Measurements from ENCODE around the gene STX8. TPM values are rescaled to one million over a fixed set of nuclear protein-coding genes. Genes with fewer than 3 reads are reported as not detected.
A peak's percentile ranks its signal among the peaks of the same experiment; 100 is the strongest.

The STX8 gene
- total and polyA plus RNA-seq, 12 donors: 53.3 to 80.1 (median 63.9) TPM

DNA sequence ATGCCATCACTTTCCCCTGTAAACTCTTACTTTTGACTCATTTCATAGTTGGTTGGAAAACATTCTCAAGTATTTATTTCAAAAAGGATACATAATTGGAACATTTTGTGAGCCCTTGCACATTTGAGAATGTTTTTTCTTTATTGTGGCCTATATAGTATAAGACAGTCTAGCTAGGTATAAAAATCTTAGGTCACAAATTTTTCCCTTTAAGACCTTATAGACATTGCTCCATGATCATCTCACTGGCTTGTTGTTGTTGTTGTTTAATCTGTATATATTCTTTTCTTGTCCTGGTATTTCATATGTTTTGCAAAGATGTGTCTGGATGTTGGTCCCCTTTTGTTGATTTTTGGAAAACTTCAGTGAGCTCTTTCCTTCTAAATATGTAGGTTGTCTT, 360.2 kb downstream of the STX8 start:
- no peak for DNase-seq
- Histone ChIP-seq H3K4me1 (peaks cover 0 to 13% (median 5%) of the 10 kb centered on the region in 9 donors), H3K36me3 (no peaks in the 10 kb centered on the region), H3K4me3 (no peak overlapping the region), H3K27me3 (no peaks in the 10 kb centered on the region), H3K9me3 (peaks cover 0 to 22% (median 12%) of the 10 kb centered on the region in 11 donors), H3K27ac (no peak overlapping the region)
- ATAC-seq: no peak
- intact Hi-C loops (cut with DNase I): no loop called here
- TF ChIP-seq, protein P1, sequence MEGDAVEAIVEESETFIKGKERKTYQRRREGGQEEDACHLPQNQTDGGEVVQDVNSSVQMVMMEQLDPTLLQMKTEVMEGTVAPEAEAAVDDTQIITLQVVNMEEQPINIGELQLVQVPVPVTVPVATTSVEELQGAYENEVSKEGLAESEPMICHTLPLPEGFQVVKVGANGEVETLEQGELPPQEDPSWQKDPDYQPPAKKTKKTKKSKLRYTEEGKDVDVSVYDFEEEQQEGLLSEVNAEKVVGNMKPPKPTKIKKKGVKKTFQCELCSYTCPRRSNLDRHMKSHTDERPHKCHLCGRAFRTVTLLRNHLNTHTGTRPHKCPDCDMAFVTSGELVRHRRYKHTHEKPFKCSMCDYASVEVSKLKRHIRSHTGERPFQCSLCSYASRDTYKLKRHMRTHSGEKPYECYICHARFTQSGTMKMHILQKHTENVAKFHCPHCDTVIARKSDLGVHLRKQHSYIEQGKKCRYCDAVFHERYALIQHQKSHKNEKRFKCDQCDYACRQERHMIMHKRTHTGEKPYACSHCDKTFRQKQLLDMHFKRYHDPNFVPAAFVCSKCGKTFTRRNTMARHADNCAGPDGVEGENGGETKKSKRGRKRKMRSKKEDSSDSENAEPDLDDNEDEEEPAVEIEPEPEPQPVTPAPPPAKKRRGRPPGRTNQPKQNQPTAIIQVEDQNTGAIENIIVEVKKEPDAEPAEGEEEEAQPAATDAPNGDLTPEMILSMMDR (IDR thresholded peaks at IDR 0.05): no peak

DNA sequence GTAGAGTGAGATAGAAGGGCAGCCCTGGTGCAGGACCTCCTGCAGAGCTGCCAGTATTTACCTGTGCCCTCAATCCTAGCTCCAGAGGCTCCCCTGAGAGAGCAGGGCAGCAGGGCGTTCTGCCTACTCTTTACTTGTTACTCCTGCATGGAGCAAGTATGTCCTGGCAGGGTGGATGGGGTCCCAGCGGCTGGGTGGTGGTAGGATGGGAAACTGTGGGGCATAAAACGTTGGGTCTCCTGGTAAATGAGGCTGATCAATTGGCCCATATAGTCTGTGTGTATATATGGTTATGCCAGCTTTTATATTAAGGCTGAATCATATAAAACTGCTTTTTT, 362.3 kb downstream of the STX8 start:
- intact Hi-C loops (cut with DNase I): no loop called here
- TF ChIP-seq, protein P1 (IDR thresholded peaks at IDR 0.05): no peak
- Histone ChIP-seq H3K4me3 (no peak overlapping the region), H3K36me3 (no peaks in the 10 kb centered on the region), H3K4me1 (peaks cover 0 to 12% (median 4%) of the 10 kb centered on the region in 9 donors), H3K9me3 (peaks cover 0 to 22% (median 12%) of the 10 kb centered on the region in 11 donors), H3K27ac (no peak overlapping the region), H3K27me3 (no peaks in the 10 kb centered on the region)
- 85 to 86% methylated on average over 3 of the region's 3 CpGs for whole genome bisulfite sequencing, 2 donors
- ATAC-seq (no peak), DNase-seq (no peak)

DNA sequence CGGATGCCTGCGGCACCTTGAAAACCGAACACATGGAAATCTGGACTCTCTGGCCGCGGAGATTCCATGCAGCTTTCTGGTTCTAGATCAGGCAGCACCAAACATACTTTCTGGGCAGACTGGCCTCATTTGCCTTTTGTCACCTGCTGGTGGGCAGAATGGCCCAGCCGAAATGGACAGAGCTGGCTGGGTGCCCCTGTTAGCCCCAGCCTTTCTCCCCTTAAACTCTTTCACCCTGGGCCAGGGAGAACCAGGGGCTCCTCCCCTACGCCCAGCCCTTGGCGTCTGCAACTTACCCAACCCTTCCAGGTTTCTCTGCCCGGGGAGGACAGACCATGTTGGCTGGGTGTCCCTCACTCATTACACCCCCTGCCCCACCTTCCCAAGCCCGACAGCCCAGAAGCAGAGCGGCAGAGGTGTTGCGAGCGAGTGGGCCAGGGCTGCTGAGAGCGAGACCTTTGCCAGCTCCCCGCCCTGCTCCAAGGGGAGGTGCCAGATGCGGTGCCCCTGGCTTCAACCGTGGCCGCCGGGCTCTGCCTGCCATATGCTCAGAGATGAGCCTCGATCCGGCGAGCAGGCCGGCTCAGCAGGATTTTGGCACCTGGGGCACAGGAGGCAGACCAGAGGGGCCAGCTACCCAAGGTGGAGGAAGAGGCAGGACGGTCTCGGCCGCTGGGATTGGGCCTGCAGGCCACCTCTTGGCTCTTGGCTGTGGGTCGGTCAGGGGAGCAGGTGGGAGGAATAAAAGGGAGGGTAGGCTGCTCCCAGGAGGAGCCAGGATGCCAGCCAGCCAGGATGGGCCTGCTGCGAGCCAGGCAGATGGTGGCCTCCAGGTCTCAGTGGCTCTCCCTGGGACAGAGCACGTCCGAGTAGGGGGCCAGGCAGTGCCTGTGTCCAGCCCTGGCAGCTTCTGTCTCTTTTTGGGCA, 363.0 kb downstream of the STX8 start:
- peaks cover 0 to 22% (median 12%) of the 10 kb centered on the region in 11 donors for H3K9me3 ChIP-seq
- no peaks in the 10 kb centered on the region for H3K36me3 ChIP-seq
- whole genome bisulfite sequencing, 2 donors: 91 to 94% methylated on average over 30 of the region's 30 CpGs
- intact Hi-C loops (cut with DNase I): no loop called here
- peaks cover 0 to 8% (median 0%) of the 10 kb centered on the region in 9 donors for H3K4me1 ChIP-seq
- ATAC-seq: peak in 1 of 8 donors; percentile 37
- no peak overlapping the region for H3K27ac ChIP-seq
- no peak overlapping the region for H3K4me3 ChIP-seq
- no peaks in the 10 kb centered on the region for H3K27me3 ChIP-seq
- DNase-seq: no peak
- TF ChIP-seq, protein P1 (IDR thresholded peaks at IDR 0.05): no peak

DNA sequence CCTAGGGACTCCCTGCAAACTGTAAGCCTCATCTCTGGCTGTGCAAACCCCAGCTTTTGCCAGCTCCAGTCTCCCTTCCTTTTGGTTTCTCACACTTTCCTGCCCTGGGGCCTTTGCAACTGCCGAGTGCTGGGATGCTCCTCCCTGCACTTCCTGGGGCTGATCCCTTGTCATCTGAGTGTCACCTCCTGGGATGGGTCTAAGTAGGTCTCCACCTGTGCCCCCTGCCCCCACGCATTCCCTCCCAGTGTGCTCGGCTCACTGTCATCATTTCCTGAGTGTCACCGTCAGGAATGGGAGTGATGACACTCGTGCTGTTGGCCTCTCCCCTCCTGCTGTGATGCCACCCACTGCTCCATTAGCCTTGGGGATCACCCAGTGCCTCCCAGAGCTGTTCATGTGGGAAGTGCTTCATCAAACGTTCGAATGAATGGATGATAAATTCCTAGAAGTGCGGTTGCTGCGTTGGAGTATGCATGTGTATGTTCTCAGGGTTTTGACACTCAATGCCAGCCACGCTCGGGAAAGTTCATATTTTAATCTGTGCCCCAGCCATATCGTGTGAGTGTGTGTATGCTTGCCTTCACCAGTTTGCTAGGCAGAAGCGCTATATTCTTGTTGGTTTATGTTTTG, 364.4 kb downstream of the STX8 start:
- H3K36me3 ChIP-seq: no peaks in the 10 kb centered on the region
- no peaks in the 10 kb centered on the region for H3K27me3 ChIP-seq
- H3K9me3 ChIP-seq: peaks cover 0 to 17% (median 10%) of the 10 kb centered on the region in 11 donors
- H3K4me1 ChIP-seq: peaks cover 0 to 4% (median 0%) of the 10 kb centered on the region in 9 donors
- WGBS, 2 donors: 65 to 70% methylated on average over 13 of the region's 13 CpGs
- DNase-seq (no peak), ATAC-seq (no peak)
- intact Hi-C loops (cut with DNase I): no loop called here
- TF ChIP-seq, protein P1 (IDR thresholded peaks at IDR 0.05): no peak
- H3K27ac ChIP-seq: no peak overlapping the region
- no peak overlapping the region for H3K4me3 ChIP-seq
